Fibroblast of skin of left quadriceps (primary cell): ENCODE measurements around the gene SEC22A.

Source experiments
- DNase-seq, 2 experiments: peaks; one replicate each; pipeline ENCODE4 v3.0.0-alpha.2; 2013; ENCODE audit warnings: low read depth in 2 of 2

SEC22A gene, protein sequence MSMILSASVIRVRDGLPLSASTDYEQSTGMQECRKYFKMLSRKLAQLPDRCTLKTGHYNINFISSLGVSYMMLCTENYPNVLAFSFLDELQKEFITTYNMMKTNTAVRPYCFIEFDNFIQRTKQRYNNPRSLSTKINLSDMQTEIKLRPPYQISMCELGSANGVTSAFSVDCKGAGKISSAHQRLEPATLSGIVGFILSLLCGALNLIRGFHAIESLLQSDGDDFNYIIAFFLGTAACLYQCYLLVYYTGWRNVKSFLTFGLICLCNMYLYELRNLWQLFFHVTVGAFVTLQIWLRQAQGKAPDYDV

DNA sequence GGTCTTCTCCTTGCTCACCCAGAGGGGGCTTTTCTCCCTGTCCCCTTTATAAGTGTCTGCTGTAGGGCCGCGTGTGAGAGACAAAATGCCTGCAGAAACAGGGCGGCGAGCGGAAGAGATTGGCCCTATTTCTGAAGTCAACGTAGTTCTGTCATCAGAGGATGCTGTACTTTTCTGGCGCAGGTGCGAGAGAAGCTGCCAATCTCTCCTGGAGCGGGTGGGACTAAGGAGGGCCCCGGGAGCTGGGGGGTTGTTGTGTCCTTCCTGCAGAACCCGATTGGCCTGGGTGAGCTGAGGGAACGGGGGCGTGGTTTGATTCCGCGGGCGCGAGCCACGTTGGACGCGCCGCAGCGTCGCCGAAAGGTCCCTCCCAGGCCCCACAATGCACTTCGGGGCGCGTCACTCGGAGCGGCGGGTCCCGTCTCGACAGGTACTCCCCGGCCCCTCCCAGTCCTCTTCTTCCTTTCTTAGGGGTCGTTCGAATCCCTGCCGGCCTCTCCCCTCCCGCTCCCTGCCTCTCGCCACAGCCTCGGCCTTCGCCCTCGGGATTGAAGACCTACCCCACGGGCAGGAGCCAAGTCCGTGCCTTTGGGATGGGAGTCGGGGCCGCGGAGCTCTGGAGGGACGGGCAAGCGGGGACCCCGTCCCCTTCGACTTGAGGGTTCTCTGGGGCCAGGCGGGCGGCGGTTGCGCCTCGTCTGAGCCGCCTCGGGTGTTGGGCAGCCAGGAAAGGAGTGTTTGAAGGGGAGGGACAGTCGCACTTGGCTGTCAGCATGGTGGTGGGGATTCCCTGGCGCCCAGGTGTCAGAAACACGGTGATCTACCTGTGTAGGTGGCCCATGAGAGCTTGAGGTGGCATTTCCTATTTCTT lies at the start of gene SEC22A:
SEC22A (plus strand) TSS at position 387 of the 871 bp plus-strand sequence. CDS start 7,275 bp downstream, outside the sequence.
- peak; percentile 80 for DNase-seq

GRCh38 chr3:123152687-123153086 lies 49.1 kb upstream of the SEC22A start:
- DNase-seq: no peak

DNA sequence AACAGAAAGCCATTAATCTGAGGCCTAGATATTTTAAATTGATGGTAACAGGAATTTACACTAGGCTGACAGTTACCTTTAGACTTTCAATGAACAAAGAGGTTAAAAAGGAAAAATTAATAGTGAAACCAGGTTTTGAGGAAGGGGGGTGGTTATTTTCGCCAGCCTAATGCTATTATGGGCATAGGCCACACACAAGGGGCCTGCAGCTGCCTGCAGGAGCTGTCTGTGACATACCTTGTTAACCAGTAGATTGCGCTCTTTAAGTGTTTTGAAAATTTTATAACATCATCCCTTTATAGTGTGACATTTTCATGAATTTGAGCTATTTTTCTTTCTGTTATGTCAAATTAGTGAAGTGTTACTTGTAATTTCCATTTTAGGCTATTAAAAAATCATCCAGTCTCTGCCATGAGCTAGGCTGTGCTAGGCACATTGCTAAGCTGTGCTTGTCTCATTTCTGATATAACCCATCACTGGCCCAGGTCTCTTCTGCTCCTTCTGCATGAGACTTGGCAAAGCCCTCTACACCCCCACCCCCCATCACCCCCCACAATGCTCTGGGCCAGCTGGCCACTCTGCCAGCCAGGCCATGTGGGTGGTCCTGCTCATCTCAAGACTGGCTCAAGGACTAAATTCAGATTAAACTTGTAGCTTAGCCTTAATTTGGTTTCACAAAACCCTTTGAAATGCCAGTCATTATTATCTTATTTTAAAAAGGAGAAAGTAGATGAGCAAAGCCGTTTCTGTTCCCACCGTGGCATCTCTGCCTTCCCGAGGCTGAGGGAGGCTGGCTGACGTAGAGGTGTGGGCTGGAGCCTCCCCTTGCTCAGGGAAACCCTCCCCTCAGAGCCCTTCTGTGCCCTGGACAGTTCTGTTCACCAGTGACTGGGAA lies 48.4 kb upstream of the SEC22A start:
- DNase-seq: no peak

- no peak for DNase-seq
Measured at GRCh38 chr3:123154020-123154985, 47.4 kb upstream of the SEC22A start.

- DNase-seq: no peak
Measured at GRCh38 chr3:123155471-123156011, 46.2 kb upstream of the SEC22A start.

DNA sequence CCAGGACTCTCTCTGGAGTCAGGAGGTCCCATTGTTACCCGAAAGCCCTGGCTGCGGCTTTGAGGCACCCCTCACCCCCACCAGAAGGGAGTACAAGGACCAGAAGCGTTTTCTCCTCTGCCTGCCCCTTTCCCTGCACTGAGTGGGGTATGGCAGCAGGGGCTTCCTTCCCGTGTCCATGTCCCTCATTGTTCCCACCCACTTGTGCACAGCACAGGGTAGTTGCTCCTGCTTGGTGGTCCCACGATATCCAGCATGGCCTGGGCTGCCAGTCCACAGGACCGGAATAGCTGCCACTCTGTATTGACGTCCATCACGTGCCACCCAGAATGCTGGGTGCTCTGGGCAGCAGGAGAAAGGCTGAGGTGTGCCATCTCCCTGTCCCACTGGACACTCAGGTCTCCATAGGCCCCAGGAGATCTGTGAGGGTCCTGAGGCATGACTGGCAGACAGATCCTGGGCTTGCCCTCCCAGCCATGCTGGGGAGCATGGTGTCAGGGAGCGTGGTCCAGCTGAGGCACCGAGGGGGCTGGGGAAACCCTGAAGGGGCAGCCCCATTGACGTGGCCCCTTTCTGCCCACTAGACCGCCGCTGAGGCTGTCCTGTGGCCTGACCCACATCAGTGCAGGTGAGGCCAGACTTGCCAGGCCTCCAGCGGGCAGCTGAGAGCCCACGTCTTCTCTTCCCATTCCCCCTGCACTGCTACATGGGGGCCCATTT lies 45.3 kb upstream of the SEC22A start:
- DNase-seq: no peak

GRCh38 chr3:123157209-123157597 lies 44.5 kb upstream of the SEC22A start:
- DNase-seq: no peak

- DNase-seq: no peak
Measured at GRCh38 chr3:123157598-123158287, 44.0 kb upstream of the SEC22A start.

DNA sequence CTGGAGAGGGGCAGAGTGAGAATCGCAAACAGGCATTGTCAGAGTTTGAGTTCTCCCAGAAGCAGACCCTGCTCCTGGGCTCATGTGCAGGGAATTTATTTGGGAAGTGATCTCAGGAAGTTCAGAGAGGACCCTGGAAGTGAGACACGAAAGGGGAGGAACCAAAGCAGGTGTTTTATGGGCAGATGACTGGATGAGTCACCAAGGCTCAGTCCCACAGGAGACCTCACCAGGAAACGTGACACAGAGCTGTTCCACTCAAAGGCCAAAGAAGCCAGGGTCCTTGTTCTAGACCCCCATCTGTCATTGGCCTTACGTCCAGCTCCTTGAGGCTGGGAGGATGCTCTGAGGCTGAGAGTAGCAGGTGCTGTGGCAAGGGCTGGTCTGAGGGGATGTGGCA lies 43.4 kb upstream of the SEC22A start:
- no peak for DNase-seq

DNA sequence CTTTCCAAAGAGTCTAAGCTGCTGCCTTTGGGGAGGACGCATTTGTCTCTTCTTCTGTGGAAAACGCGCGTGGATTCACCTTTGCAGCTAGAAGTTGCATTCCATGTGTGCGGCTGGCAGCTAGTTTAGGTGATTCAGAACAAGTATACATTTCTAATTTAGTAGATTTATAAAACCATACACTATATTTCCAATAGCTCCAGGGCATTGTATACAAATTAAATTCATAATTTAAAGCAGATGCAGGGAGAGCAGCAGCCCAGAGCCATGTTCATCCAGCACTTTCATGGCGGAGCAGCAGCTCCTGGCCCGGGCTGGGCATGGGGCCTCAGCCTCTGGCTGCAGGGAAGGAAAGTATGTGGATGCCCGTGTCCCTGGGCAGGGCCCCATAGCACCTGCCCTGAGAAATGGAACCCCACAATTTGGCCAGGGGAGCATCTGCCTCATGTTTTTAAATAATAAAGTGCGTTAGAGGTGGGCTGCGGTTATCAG lies 42.8 kb upstream of the SEC22A start:
- no peak for DNase-seq

GRCh38 chr3:123159926-123160635 lies 41.7 kb upstream of the SEC22A start:
- DNase-seq: no peak

- no peak for DNase-seq
Measured at GRCh38 chr3:123161167-123161566, 40.6 kb upstream of the SEC22A start.

GRCh38 chr3:123163141-123163540 lies 38.6 kb upstream of the SEC22A start:
- DNase-seq: no peak

GRCh38 chr3:123165163-123165562 lies 36.6 kb upstream of the SEC22A start:
- no peak for DNase-seq

- DNase-seq: no peak
Measured at GRCh38 chr3:123167686-123168085, 34.1 kb upstream of the SEC22A start.

DNA sequence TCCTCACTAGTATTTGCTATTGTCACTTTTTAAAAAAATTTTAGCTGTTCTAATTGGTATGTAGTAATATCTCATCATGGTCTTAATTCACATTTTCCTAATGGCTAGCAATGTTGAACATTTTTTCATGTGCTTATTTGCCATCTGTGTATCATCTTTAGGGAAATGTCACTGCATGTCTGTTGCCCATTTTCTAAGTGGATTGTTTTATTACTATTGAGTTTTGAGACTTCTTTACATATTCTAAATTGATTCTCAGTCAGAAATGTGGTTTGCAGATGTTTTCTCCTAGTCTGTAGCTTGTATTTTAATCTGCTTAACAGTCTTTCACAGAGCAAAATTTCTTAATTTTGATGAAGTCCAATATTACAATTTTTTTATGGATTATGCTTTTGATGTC lies 33.6 kb upstream of the SEC22A start:
- no peak for DNase-seq

- DNase-seq: no peak
Measured at GRCh38 chr3:123168605-123169004, 33.1 kb upstream of the SEC22A start.

GRCh38 chr3:123169492-123169929 lies 32.2 kb upstream of the SEC22A start:
- DNase-seq: no peak
